Loucy (cell line): ENCODE data around the gene CMKLR1.

Experiments
- H2AFZ ChIP-seq: fragments of 200-600 bp; sonication (generic); 2 replicates; pipeline ENCODE4 v1.6.0; 2016; ENCODE audit warnings: antibody characterized with exemption, mild to moderate bottlenecking, low read length, moderate library complexity
- H3F3A ChIP-seq: fragments of 200-600 bp; 2 replicates; pipeline ENCODE4 v1.6.0; 2016; ENCODE audit warnings: antibody characterized with exemption, low read depth, mild to moderate bottlenecking
- H3K27me3 ChIP-seq: fragments of 200-600 bp; sonication (generic); 2 replicates; pipeline ENCODE4 v1.6.1; 2014; ENCODE audit warnings: low read length, mild to moderate bottlenecking; ENCODE audit not compliant: insufficient read depth, poor library complexity, severe bottlenecking
- H3K36me3 ChIP-seq: fragments of 200-600 bp; sonication (generic); 2 replicates; pipeline ENCODE4 v1.6.1; 2016; ENCODE audit warnings: low read length; ENCODE audit not compliant: insufficient read depth
- H3K4me1 ChIP-seq: fragments of 200-600 bp; sonication (generic); 2 replicates; pipeline ENCODE4 v1.5.1; 2014; ENCODE audit warnings: low read length, mild to moderate bottlenecking; ENCODE audit not compliant: insufficient read depth, poor library complexity, severe bottlenecking
- H3K4me2 ChIP-seq: fragments of 200-600 bp; sonication (generic); 2 replicates; pipeline ENCODE4 v1.6.0; 2014; ENCODE audit warnings: antibody characterized with exemption, low read length, low read depth, mild to moderate bottlenecking; ENCODE audit not compliant: poor library complexity, severe bottlenecking
- H3K4me3 ChIP-seq: fragments of 200-600 bp; sonication (generic); 2 replicates; pipeline ENCODE4 v1.5.1; 2014; ENCODE audit warnings: low read length, mild to moderate bottlenecking, mixed read lengths; ENCODE audit not compliant: poor library complexity, severe bottlenecking
- H3K79me2 ChIP-seq: fragments of 200-600 bp; sonication (generic); 2 replicates; pipeline ENCODE4 v1.6.1; 2014; ENCODE audit warnings: low read length; ENCODE audit not compliant: insufficient read depth
- H3K9ac ChIP-seq: fragments of 200-600 bp; sonication (generic); 2 replicates; pipeline ENCODE4 v1.6.0; 2014; ENCODE audit warnings: mild to moderate bottlenecking, low read depth, low read length, moderate library complexity; ENCODE audit not compliant: poor library complexity, severe bottlenecking
- H3K9me2 ChIP-seq: fragments of 200-600 bp; sonication (generic); replicated peaks from 2 replicates; pipeline ENCODE4 v1.6.1; 2016; ENCODE audit warnings: low read depth, low read length, mixed read lengths
- H3K9me3 ChIP-seq: fragments of 200-600 bp; sonication (generic); 2 replicates; pipeline ENCODE4 v1.6.1; 2014; ENCODE audit warnings: mild to moderate bottlenecking, antibody characterized with exemption, low read length, low read depth; ENCODE audit not compliant: insufficient read depth
- H4K20me1 ChIP-seq: fragments of 200-600 bp; sonication (generic); 2 replicates; pipeline ENCODE4 v1.6.0; 2014; ENCODE audit warnings: antibody characterized with exemption, low read length, mild to moderate bottlenecking; ENCODE audit not compliant: insufficient read depth, poor library complexity, severe bottlenecking
- EZH2phosphoT487 ChIP-seq: fragments of 200-600 bp; IDR thresholded peaks from 2 replicates; pipeline ENCODE4 v1.6.1; 2018; ENCODE audit warnings: antibody characterized with exemption, mild to moderate bottlenecking, moderate library complexity, borderline replicate concordance
- TF ChIP-seq, protein P1 (sequence below): fragments of 200-600 bp; sonication (generic); conservative IDR thresholded peaks from 2 replicates; pipeline ENCODE4 v1.5.1; 2014; ENCODE audit warnings: mild to moderate bottlenecking, antibody characterized with exemption, low read length

CMKLR1 gene

DNA sequence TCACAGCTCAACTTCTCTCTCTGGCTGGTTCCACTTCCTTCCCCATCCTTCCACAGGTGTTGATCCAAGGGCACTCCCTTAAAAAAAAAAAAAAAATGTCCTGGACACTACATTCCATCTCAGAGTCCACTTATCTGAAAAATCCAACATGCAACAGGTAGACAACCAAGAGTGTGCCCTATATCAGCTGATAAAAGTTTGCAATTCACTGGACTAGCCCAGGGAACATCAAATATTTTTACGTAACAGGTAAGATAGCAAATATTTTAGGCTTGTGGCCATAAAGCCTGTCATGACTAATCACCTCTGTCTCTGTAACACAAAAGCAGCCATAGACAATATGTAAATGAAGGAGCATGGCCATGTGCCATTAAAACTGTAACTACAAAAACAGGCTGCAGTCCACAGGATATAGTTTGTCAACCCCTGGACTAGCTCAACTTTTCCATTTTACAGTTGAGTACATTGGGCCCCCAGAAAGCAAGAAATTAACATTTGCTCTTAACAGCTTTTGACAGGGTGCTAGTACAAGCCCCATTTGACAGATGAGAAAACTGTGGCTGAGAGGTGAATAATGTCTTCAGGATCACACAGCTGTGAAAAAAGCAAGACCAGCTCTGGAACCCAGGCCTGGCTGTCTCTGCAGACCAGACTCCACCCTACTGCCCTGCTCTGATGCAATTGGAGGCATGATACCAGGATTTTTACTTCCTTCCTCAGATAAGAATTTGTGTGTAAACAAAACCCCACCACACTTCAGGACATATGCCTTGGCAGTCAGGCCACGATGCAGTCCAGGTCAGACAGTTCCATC is 68.9 kb downstream of the CMKLR1 start:
- Histone ChIP-seq H2AFZ (no peak overlapping the region), H3K4me2 (no peak overlapping the region), H3K79me2 (no peaks in the 10 kb centered on the region), H3K36me3 (no peaks in the 10 kb centered on the region), H3K4me1 (no peaks in the 10 kb centered on the region), H3K4me3 (no peak overlapping the region), H3K9me2 (no peaks in the 10 kb centered on the region), H3K27me3 (no peaks in the 10 kb centered on the region), H4K20me1 (no peaks in the 10 kb centered on the region), H3F3A (no peaks in the 10 kb centered on the region), H3K9ac (no peak overlapping the region), H3K9me3 (no peaks in the 10 kb centered on the region)
- no peak for TF ChIP-seq EZH2phosphoT487
- TF ChIP-seq, protein P1, sequence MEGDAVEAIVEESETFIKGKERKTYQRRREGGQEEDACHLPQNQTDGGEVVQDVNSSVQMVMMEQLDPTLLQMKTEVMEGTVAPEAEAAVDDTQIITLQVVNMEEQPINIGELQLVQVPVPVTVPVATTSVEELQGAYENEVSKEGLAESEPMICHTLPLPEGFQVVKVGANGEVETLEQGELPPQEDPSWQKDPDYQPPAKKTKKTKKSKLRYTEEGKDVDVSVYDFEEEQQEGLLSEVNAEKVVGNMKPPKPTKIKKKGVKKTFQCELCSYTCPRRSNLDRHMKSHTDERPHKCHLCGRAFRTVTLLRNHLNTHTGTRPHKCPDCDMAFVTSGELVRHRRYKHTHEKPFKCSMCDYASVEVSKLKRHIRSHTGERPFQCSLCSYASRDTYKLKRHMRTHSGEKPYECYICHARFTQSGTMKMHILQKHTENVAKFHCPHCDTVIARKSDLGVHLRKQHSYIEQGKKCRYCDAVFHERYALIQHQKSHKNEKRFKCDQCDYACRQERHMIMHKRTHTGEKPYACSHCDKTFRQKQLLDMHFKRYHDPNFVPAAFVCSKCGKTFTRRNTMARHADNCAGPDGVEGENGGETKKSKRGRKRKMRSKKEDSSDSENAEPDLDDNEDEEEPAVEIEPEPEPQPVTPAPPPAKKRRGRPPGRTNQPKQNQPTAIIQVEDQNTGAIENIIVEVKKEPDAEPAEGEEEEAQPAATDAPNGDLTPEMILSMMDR, result no peak

DNA sequence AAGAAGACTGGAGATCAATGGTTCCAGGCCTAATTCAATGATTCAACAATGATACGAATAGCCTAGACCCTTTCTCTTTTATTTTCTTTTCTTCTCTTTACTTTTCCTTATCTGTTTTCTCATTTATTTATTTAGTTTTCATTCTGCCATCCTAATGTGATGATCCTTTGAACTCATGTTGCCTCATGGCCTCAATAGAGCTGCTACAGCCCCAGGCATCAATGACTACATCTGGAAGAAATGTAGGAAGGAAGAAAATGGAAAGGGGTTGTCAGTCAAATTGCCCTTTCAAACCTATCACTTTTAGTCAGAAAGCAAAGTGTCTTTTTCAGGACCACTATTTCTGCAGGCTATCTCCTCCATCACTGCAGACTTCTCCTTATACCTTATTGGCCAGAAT is 69.9 kb downstream of the CMKLR1 start:
- Histone ChIP-seq H3K9me3 (no peaks in the 10 kb centered on the region), H3K27me3 (no peaks in the 10 kb centered on the region), H3K4me1 (no peaks in the 10 kb centered on the region), H4K20me1 (no peaks in the 10 kb centered on the region), H3K9ac (no peak overlapping the region), H3K36me3 (no peaks in the 10 kb centered on the region), H3K79me2 (no peaks in the 10 kb centered on the region), H2AFZ (no peak overlapping the region), H3K9me2 (no peaks in the 10 kb centered on the region), H3K4me3 (no peak overlapping the region), H3F3A (no peaks in the 10 kb centered on the region), H3K4me2 (no peak overlapping the region)
- TF ChIP-seq, protein P1, result no peak
- no peak for TF ChIP-seq EZH2phosphoT487

DNA sequence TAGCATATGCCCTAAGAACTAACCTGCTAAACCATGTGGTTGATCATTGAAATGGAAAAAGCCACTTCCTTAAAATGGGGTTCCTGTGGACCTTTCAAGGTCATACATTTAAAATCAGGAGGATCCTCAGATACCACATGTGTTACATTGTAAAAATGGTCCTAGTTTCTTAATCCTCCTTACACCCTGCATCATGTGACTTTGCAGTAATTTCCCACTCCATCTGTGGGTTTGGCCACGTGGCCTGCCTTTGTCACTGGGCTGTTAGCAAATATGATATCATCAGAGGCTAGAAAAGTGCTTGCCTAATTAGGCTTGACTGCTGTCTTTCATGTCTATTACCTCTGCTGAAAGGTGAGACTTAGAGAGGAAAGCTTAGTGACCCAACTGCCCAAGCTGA is 70.7 kb downstream of the CMKLR1 start:
- TF ChIP-seq, protein P1, result no peak
- no peak for TF ChIP-seq EZH2phosphoT487
- H2AFZ ChIP-seq, result no peak overlapping the region
- H3K36me3 ChIP-seq, result no peaks in the 10 kb centered on the region
- H3K79me2 ChIP-seq, result no peaks in the 10 kb centered on the region
- H4K20me1 ChIP-seq, result no peaks in the 10 kb centered on the region
- no peaks in the 10 kb centered on the region for H3F3A ChIP-seq
- no peak overlapping the region for H3K4me2 ChIP-seq
- H3K9me2 ChIP-seq, result no peaks in the 10 kb centered on the region
- no peaks in the 10 kb centered on the region for H3K4me1 ChIP-seq
- H3K27me3 ChIP-seq, result no peaks in the 10 kb centered on the region
- H3K9ac ChIP-seq, result no peak overlapping the region
- H3K4me3 ChIP-seq, result no peak overlapping the region
- no peaks in the 10 kb centered on the region for H3K9me3 ChIP-seq
